Right lobe of liver (tissue), 6 donors: Measurements from ENCODE around the gene NIPA2. TPM values are rescaled to one million over a fixed set of nuclear protein-coding genes. Genes with fewer than 3 reads are reported as not detected.
A peak's percentile ranks its signal among the peaks of the same experiment; 100 is the strongest.

Experiments
- ATAC-seq, 4 donors: fragments of 200-7000 bp; cut with Tn5 transposase; one replicate each; pipeline ENCODE4 v1.9.1; 2020; ENCODE audit warnings: mild to moderate bottlenecking in 4 of 4, moderate library complexity in 4 of 4
- DNase-seq, 3 donors: peaks; one replicate each; pipeline ENCODE4 v3.0.0-alpha.2; 2020
- H3K27ac ChIP-seq, 3 donors: fragments of 200-600 bp; one replicate each; pipeline ENCODE4 v1.8.0; 2022
- H3K27me3 ChIP-seq, 2 donors: fragments of 200-600 bp; one replicate each; pipeline ENCODE4 v1.8.0; 2022
- H3K36me3 ChIP-seq, 4 donors: fragments of 200-600 bp; sonication (generic) in 1 of 4; one replicate each; pipeline versions ENCODE4 v1.5.1 to v1.8.0; 2017 to 2022; ENCODE audit warnings: control low read depth in 1 of 4
- H3K4me1 ChIP-seq, 4 donors: fragments of 200-600 bp; sonication (generic) in 1 of 4; one replicate each; pipeline versions ENCODE4 v1.5.1 to v1.8.0; 2017 to 2022; ENCODE audit warnings: control low read depth in 1 of 4
- H3K4me3 ChIP-seq, 3 donors: fragments of 200-600 bp; one replicate each; pipeline ENCODE4 v1.8.0; 2022
- H3K9me3 ChIP-seq, 4 donors: fragments of 200-600 bp; sonication (generic) in 1 of 4; one replicate each; pipeline versions ENCODE4 v1.5.1 to v1.8.0; 2017 to 2022; ENCODE audit warnings: control low read depth in 1 of 4
- CTCF ChIP-seq, 4 donors: fragments of 200-600 bp in 3 of 4; fragments of 450-650 bp in 1 of 4; IDR thresholded peaks; one replicate each; pipeline versions ENCODE4 v1.5.1 to v1.8.0; 2016 to 2022; ENCODE audit warnings: antibody characterized with exemption in 4 of 4, mild to moderate bottlenecking in 2 of 4
- POLR2A ChIP-seq: fragments of 450-650 bp; IDR thresholded peaks from one replicate; pipeline ENCODE4 v1.6.1; 2017; ENCODE audit warnings: antibody characterized with exemption, mild to moderate bottlenecking
- WGBS: methylation state at CpG from one replicate; pipeline ENCODE4 v1.1.6; 2018; ENCODE audit warnings: low coverage, low lambda C conversion rate; ENCODE audit not compliant: insufficient coverage; ENCODE audit errors: missing lambda C conversion rate; 5-methylcytosine and 5-hydroxymethylcytosine counted together
- intact Hi-C, 2 donors: fragments of 100-400 bp; cut with DNase I; formaldehyde crosslinking; loops; one replicate each; pipeline versions ENCODE4 v1.11.2 to v1.14.1; 2022
- total RNA-seq, 6 experiments: library from RNA; depleted of rRNA in 2 of 6; stranded (reverse); fragments of >200 nt in 2 of 6; fragmentation: NEBNext Ultra II Directional in 3 of 6; extraction: Animal tissue kit (Norgen Biotek cat#: 25700) in 3 of 6; gene quantifications; one replicate each; pipeline versions ENCODE4 v1.1.0 to v1.2.4, GENCODE V29; 2016 to 2023
- donor health status: DM: no; HTN: yes; CAD: no.
- donor health status: DM: no; HTN: no; CAD: no.
- donor health status: DM: no; HTN: no; CAD: no.
- donor health status: DM: no; HTN: yes; CAD: no.
- donor health status: DM: no; HTN: yes; CAD: no.

NIPA2 gene
- total RNA-seq, 6 experiments from 2014 or later = 15.1 to 27.9 (median 21.3) TPM

GRCh38 chr15:22808240-22808639, 30.2 kb upstream of the NIPA2 start:
- Histone ChIP-seq H3K4me1 (peaks cover 0 to 7% (median 0%) of the 10 kb centered on the region in 4 donors), H3K27me3 (no peaks in the 10 kb centered on the region), H3K9me3 (no peaks in the 10 kb centered on the region), H3K36me3 (no peaks in the 10 kb centered on the region), H3K27ac (no peak overlapping the region), H3K4me3 (no peak overlapping the region)
- ATAC-seq = peak; percentile 96 to 98 (median 98)
- intact Hi-C loops = no loop called here
- TF ChIP-seq CTCF (IDR thresholded peaks at IDR 0.05) = no peak
- TF ChIP-seq POLR2A = no peak
- DNase-seq = peak; percentile 77 to 82 (median 79)
- 32% methylated on average over 4 of the region's 4 CpGs for WGBS

- no peak for ATAC-seq
- TF ChIP-seq CTCF (IDR thresholded peaks at IDR 0.05) (no peak), POLR2A (no peak)
- DNase-seq = no peak
- H3K27me3 ChIP-seq = no peaks in the 10 kb centered on the region
- no peak overlapping the region for H3K4me3 ChIP-seq
- peaks cover 0 to 7% (median 0%) of the 10 kb centered on the region in 4 donors for H3K4me1 ChIP-seq
- 83% methylated on average over 6 of the region's 7 CpGs for WGBS
- no peaks in the 10 kb centered on the region for H3K36me3 ChIP-seq
- intact Hi-C loops = no loop called here
- H3K9me3 ChIP-seq = no peaks in the 10 kb centered on the region
- no peak overlapping the region for H3K27ac ChIP-seq
Measured at GRCh38 chr15:22808761-22809280, 29.6 kb upstream of the NIPA2 start.

- H3K4me3 ChIP-seq = no peak overlapping the region
- H3K27ac ChIP-seq = no peak overlapping the region
- 78% methylated on average over 10 of the region's 10 CpGs for whole genome bisulfite sequencing
- no peak for DNase-seq
- peaks cover 0 to 7% (median 0%) of the 10 kb centered on the region in 4 donors for H3K4me1 ChIP-seq
- H3K27me3 ChIP-seq = no peaks in the 10 kb centered on the region
- TF ChIP-seq POLR2A (no peak), CTCF (IDR thresholded peaks at IDR 0.05) (no peak)
- no peak for ATAC-seq
- no peaks in the 10 kb centered on the region for H3K36me3 ChIP-seq
- intact Hi-C loops = no loop called here
- no peaks in the 10 kb centered on the region for H3K9me3 ChIP-seq
Measured at GRCh38 chr15:22810033-22810852, 28.2 kb upstream of the NIPA2 start.

GRCh38 chr15:22810853-22811338, 27.6 kb upstream of the NIPA2 start:
- Histone ChIP-seq H3K4me1 (peaks cover 0 to 7% (median 0%) of the 10 kb centered on the region in 4 donors), H3K9me3 (no peaks in the 10 kb centered on the region), H3K4me3 (no peak overlapping the region), H3K27me3 (no peaks in the 10 kb centered on the region), H3K27ac (no peak overlapping the region), H3K36me3 (no peaks in the 10 kb centered on the region)
- WGBS = 91% methylated on average over 6 of the region's 8 CpGs
- no peak for DNase-seq
- no peak for TF ChIP-seq CTCF (IDR thresholded peaks at IDR 0.05)
- TF ChIP-seq POLR2A = no peak
- intact Hi-C loops = no loop called here
- ATAC-seq = no peak
